NB4 (cell line): ENCODE measurements around the gene NUP42.

Experiments
- CTCF ChIP-seq: IDR thresholded peaks from one replicate; pipeline ENCODE4 v1.5.1; 2012; ENCODE audit warnings: low read depth, low read length
- MAX ChIP-seq: IDR thresholded peaks from 2 replicates; pipeline ENCODE4 v1.6.1; 2011; ENCODE audit warnings: low read depth, low read length
- POLR2A ChIP-seq: IDR thresholded peaks from 2 replicates; pipeline ENCODE4 v1.6.1; 2011; ENCODE audit warnings: mild to moderate bottlenecking; ENCODE audit not compliant: insufficient read length; ENCODE audit errors: extremely low read depth

GRCh38 chr7:23135755-23136154, 46.1 kb upstream of the NUP42 start:
- TF ChIP-seq CTCF (no peak), MAX (no peak), POLR2A (no peak)
